A549 (cell line): ENCODE measurements around the gene PTPRA.

Source experiments
- CEBPB ChIP-seq, 2 experiments: fragments of >200 bp in 1 of 2; sonication (Bioruptor Twin) in 1 of 2; formaldehyde crosslinking in 1 of 2; IDR thresholded peaks; 2 replicates each; pipeline ENCODE4 v1.6.1; 2012 to 2016
- CHD4 ChIP-seq: fragments of 200-600 bp; sonication (generic); IDR thresholded peaks from 2 replicates; pipeline ENCODE4 v1.6.1; 2016; ENCODE audit warnings: antibody characterized with exemption, mild to moderate bottlenecking, borderline replicate concordance
- CTCF ChIP-seq: fragments of >200 bp; sonication (Bioruptor Twin); formaldehyde crosslinking; IDR thresholded peaks from 3 replicates; pipeline ENCODE4 v1.5.1; 2016
- EP300 ChIP-seq, 2 experiments: fragments of >200 bp; sonication (Bioruptor Twin); formaldehyde crosslinking; IDR thresholded peaks; 2 replicates in 1 of 2; 3 replicates in 1 of 2; pipeline ENCODE4 v1.6.1; 2016 to 2017
- JUN ChIP-seq, 2 experiments: fragments of >200 bp; sonication (Bioruptor Twin); formaldehyde crosslinking; IDR thresholded peaks; 2 replicates in 1 of 2; 3 replicates in 1 of 2; pipeline ENCODE4 v1.6.1; 2016 to 2017

- TF ChIP-seq JUN (IDR thresholded peaks at IDR 0.05) (no peak), EP300 (IDR thresholded peaks at IDR 0.05) (no peak), CHD4 (no peak), CEBPB (IDR thresholded peaks at IDR 0.05) (no peak), CTCF (no peak)
Measured at GRCh38 chr20:2838170-2838797, 35.0 kb upstream of the PTPRA start.
